K562 (cell line): ENCODE results near the gene AVPI1. TPM values are rescaled to one million over a fixed set of nuclear protein-coding genes. Genes with fewer than 3 reads are reported as not detected.

Experiments used
- ARID3B ChIP-seq: fragments of 250-450 bp; sonication (Bioruptor Pico); IDR thresholded peaks from 2 replicates; pipeline ENCODE4 v1.4.0; 2020; ENCODE audit warnings: borderline replicate concordance
- CBX2 ChIP-seq: fragments of 200-600 bp; sonication (generic); IDR thresholded peaks from one replicate; pipeline ENCODE4 v1.6.1; 2012; ENCODE audit warnings: mild to moderate bottlenecking, low read length, inconsistent platforms; ENCODE audit not compliant: insufficient read depth, poor library complexity, severe bottlenecking
- CREBBP ChIP-seq: IDR thresholded peaks from one replicate; pipeline ENCODE4 v1.6.1; 2012; ENCODE audit warnings: low read depth, mild to moderate bottlenecking, control low read depth, inconsistent platforms, low read length
- DIDO1 ChIP-seq: fragments of 450-650 bp; IDR thresholded peaks from 2 replicates; pipeline ENCODE4 v1.6.1; 2016; ENCODE audit warnings: low read depth, missing biosample characterization, missing genetic modification characterization
- ESRRA ChIP-seq: fragments of 450-650 bp; IDR thresholded peaks from 2 replicates; pipeline ENCODE4 v1.6.1; 2014; ENCODE audit warnings: low read depth, mild to moderate bottlenecking, moderate library complexity, borderline replicate concordance
- ESRRB ChIP-seq: fragments of 250-450 bp; sonication (Bioruptor Pico); IDR thresholded peaks from 2 replicates; pipeline ENCODE4 v1.5.0; 2020; ENCODE audit warnings: mild to moderate bottlenecking, moderate library complexity, borderline replicate concordance
- FOXA1 ChIP-seq: fragments of 450-650 bp; IDR thresholded peaks from 2 replicates; pipeline ENCODE4 v1.6.1; 2016; ENCODE audit warnings: mild to moderate bottlenecking, borderline replicate concordance
- FUS ChIP-seq: fragments of 200-400 bp; formaldehyde crosslinking; optimal IDR thresholded peaks from 2 replicates; pipeline ENCODE3; 2017; ENCODE audit warnings: low read depth, low read length
- MAFF ChIP-seq: IDR thresholded peaks from 2 replicates; pipeline ENCODE4 v1.6.1; 2012; ENCODE audit warnings: low read length, improper control_type of control experiment
- MBD1 ChIP-seq: fragments of 250-450 bp; sonication (Bioruptor Pico); IDR thresholded peaks from 2 replicates; pipeline ENCODE4 v1.8.0; 2022; ENCODE audit warnings: inconsistent platforms
- PCBP2 ChIP-seq: fragments of 200-400 bp; formaldehyde crosslinking; IDR thresholded peaks from 2 replicates; pipeline ENCODE4 v1.6.1; 2018; ENCODE audit warnings: low read length, low read depth, mild to moderate bottlenecking, moderate library complexity; ENCODE audit not compliant: poor library complexity, severe bottlenecking
- PHTF2 ChIP-seq: fragments of 250-450 bp; sonication (Bioruptor Pico); IDR thresholded peaks from 2 replicates; pipeline ENCODE4 v1.5.0; 2021; ENCODE audit warnings: mild to moderate bottlenecking
- PYGO2 ChIP-seq: fragments of 450-650 bp; IDR thresholded peaks from 2 replicates; pipeline ENCODE4 v1.6.1; 2016; ENCODE audit warnings: mild to moderate bottlenecking, missing genetic modification characterization, moderate library complexity, missing compliant biosample characterization
- USF2 ChIP-seq: sonication (generic); formaldehyde crosslinking; IDR thresholded peaks from 2 replicates; pipeline ENCODE4 v1.5.0; 2020; ENCODE audit warnings: missing genetic modification reagents
- ZNF121 ChIP-seq: sonication (generic); formaldehyde crosslinking; conservative IDR thresholded peaks from 2 replicates; pipeline ENCODE4 v1.8.0; 2022; ENCODE audit warnings: missing genetic modification reagents
- ZNF165 ChIP-seq: fragments of 250-450 bp; sonication (Bioruptor Pico); IDR thresholded peaks from 2 replicates; pipeline ENCODE4 v1.4.0; 2020; ENCODE audit warnings: borderline replicate concordance
- ZNF217 ChIP-seq: sonication (generic); formaldehyde crosslinking; IDR thresholded peaks from 2 replicates; pipeline ENCODE4 v1.8.0; 2022; ENCODE audit warnings: mild to moderate bottlenecking, missing genetic modification reagents
- ZNF444 ChIP-seq: fragments of 250-450 bp; sonication (Bioruptor Pico); IDR thresholded peaks from 2 replicates; pipeline ENCODE4 v1.4.0; 2020; ENCODE audit warnings: mild to moderate bottlenecking, moderate library complexity
- ZNF445 ChIP-seq: fragments of 250-450 bp; sonication (Bioruptor Pico); IDR thresholded peaks from 2 replicates; pipeline ENCODE4 v1.4.0; 2020; ENCODE audit warnings: low read depth, mild to moderate bottlenecking, moderate library complexity
- ZNF717 ChIP-seq: fragments of 250-450 bp; sonication (Bioruptor Pico); IDR thresholded peaks from 2 replicates; pipeline ENCODE4 v1.5.0; 2021
- polyA plus RNA-seq, 8 experiments: library from polyadenylated mRNA; depleted of rRNA in 4 of 8; stranded (reverse) in 5 of 8; unstranded in 3 of 8; fragments of >200 nt; fragmentation: Nextera tagmentation in 2 of 8; fragmentation: Illumina TruSeq in 1 of 8; extraction: Ambion mirVana in 2 of 8; extraction: Trizol in 1 of 8; gene quantifications; 2 replicates each; pipeline versions ENCODE4 v1.2.1 to v1.2.3, GENCODE V29; 2011 to 2014; ENCODE audit warnings: inconsistent platforms in 1 of 8, missing spikeins in 1 of 8
- total RNA-seq, 7 experiments: library from RNA; depleted of rRNA in 6 of 7; stranded (reverse); fragments of >200 nt in 6 of 7; fragmentation: Illumina TruSeq in 2 of 7; extraction: Trizol in 2 of 7; gene quantifications; 2 replicates each; pipeline versions ENCODE4 v1.2.1 to v1.2.3, GENCODE V29; 2011 to 2021; ENCODE audit warnings: low replicate concordance in 1 of 7
- TF ChIP-seq, protein P1 (sequence below): sonication (generic); formaldehyde crosslinking; IDR thresholded peaks from 2 replicates; pipeline ENCODE4 v1.9.0; 2022; ENCODE audit warnings: mild to moderate bottlenecking, missing genetic modification reagents
- TF ChIP-seq, protein P2 (sequence below): sonication (generic); IDR thresholded peaks from 2 replicates; pipeline ENCODE4 v1.6.1; 2016
- TF ChIP-seq, protein P3 (sequence below), 2 experiments: fragments of 250-450 bp in 1 of 2; fragments of 450-650 bp in 1 of 2; sonication (Bioruptor Pico) in 1 of 2; IDR thresholded peaks; 2 replicates each; pipeline versions ENCODE4 v1.6.1 to v1.8.0; 2016 to 2021; ENCODE audit warnings: mild to moderate bottlenecking in 2 of 2, moderate library complexity in 2 of 2, missing compliant biosample characterization in 1 of 2, missing genetic modification characterization in 1 of 2

Gene AVPI1
- total and polyA plus RNA-seq, 9 of the 15 experiments (the other 6 are each of a cell fraction or from before 2014, with no cell fraction given): 0.90 to 10.4 (median 7.4) TPM

DNA sequence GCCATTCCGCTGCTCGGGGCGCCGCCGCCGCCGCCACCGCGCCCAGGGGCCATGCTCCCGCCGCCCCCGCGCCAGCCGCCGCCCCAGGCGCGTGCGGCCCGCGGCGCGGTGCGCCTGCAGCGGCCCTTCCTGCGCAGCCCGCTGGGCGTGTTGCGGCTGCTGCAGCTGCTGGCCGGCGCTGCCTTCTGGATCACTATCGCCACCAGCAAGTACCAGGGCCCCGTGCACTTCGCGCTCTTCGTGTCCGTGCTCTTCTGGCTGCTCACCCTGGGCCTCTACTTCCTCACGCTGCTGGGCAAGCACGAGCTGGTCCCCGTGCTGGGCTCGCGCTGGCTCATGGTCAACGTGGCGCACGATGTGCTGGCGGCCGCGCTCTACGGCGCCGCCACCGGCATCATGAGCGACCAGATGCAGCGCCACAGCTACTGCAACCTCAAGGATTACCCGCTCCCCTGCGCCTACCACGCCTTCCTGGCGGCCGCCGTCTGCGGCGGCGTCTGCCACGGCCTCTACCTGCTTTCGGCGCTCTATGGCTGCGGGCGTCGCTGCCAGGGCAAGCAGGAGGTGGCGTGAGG lies 26.9 kb upstream of the AVPI1 start (continued):
- no peak for TF ChIP-seq MBD1
- no peak for TF ChIP-seq ZNF717
- no peak for TF ChIP-seq DIDO1
- no peak for TF ChIP-seq ARID3B (CRISPR knock-in tag)
- TF ChIP-seq PYGO2: no peak
- TF ChIP-seq ZNF217: no peak
- TF ChIP-seq, protein P1, sequence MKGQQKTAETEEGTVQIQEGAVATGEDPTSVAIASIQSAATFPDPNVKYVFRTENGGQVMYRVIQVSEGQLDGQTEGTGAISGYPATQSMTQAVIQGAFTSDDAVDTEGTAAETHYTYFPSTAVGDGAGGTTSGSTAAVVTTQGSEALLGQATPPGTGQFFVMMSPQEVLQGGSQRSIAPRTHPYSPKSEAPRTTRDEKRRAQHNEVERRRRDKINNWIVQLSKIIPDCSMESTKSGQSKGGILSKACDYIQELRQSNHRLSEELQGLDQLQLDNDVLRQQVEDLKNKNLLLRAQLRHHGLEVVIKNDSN (CRISPR knock-in tag): no peak
- TF ChIP-seq, protein P2, sequence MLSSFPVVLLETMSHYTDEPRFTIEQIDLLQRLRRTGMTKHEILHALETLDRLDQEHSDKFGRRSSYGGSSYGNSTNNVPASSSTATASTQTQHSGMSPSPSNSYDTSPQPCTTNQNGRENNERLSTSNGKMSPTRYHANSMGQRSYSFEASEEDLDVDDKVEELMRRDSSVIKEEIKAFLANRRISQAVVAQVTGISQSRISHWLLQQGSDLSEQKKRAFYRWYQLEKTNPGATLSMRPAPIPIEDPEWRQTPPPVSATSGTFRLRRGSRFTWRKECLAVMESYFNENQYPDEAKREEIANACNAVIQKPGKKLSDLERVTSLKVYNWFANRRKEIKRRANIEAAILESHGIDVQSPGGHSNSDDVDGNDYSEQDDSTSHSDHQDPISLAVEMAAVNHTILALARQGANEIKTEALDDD: no peak
- TF ChIP-seq ESRRA: no peak
- no peak for TF ChIP-seq USF2 (CRISPR knock-in tag)
- TF ChIP-seq FUS: no peak
- no peak for TF ChIP-seq CREBBP
- TF ChIP-seq ZNF445 (CRISPR knock-in tag): no peak
- no peak for TF ChIP-seq CBX2
- no peak for TF ChIP-seq MAFF
- TF ChIP-seq FOXA1: no peak
- TF ChIP-seq ZNF121 (CRISPR knock-in tag): no peak
- no peak for TF ChIP-seq ZNF165 (CRISPR knock-in tag)
- TF ChIP-seq PCBP2: no peak
- TF ChIP-seq ESRRB (CRISPR knock-in tag): no peak
- no peak for TF ChIP-seq PHTF2
- TF ChIP-seq ZNF444: no peak
- TF ChIP-seq, protein P3, sequence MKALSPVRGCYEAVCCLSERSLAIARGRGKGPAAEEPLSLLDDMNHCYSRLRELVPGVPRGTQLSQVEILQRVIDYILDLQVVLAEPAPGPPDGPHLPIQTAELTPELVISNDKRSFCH (CRISPR knock-in tag; IDR thresholded peaks at IDR 0.05): no peak
- TF ChIP-seq, protein P3 (tag; IDR thresholded peaks at IDR 0.05): peak; percentile 46; the same call in 1 of the 2 replicates
